Measurements from ENCODE around the gene FAM120A. TPM values are rescaled to one million over a fixed set of nuclear protein-coding genes. Genes with fewer than 3 reads are reported as not detected.
A peak's percentile ranks its signal among the peaks of the same experiment; 100 is the strongest.

Gene FAM120A
- total and polyA plus RNA-seq, 7 donors: 37.9 to 126 (median 70.1) TPM

DNA sequence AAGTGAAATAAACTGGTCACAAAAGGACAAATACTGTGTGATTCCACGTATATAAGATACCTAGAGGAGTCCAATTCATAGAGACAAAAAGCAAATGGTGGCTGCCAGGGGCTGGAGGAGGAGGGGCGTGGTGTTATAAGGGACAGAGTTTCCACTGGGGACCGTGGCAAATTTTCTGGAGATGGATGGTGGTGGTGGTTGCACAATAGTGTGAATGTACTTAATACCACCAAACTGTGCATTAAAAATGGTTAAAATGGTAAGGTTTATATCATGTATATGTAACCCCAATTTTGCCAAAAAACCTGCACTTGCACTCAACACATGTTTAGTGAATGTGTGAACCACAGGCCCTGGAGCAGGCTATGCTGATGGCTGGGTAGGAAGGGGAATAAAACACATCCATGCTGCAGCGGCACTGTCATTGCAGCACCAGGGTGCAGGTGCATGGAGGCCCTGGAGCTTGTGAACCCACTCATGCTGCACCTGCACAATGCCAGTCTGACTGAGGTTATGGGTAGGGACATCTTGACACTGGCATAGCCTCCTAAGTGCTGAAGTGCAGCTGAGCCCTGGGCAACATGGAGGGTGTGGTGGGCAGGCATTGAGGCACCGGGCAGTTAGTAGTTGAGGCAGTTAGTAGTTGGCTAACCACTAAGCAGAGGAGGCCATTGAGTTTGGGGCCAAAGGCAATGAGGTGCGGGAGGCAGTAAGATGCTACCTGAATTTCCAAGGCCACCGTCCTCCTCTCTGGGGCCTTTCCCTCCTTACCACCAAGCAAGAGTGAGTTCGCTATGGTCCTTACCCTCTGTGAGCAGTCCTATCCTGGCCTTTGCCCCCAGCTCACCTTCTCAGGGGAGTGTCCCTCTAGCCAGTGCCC, 121.4 kb downstream of the FAM120A start:
- Histone ChIP-seq H3K27ac (no peak overlapping the region), H3K4me1 (peaks cover 14% of the 10 kb centered on the region), H3K9me3 (no peaks in the 10 kb centered on the region), H3K27me3 (ENCODE audit: insufficient read depth in 3 of 3, low read length in 2 of 3) (no peaks in the 10 kb centered on the region), H3K4me3 (no peak overlapping the region), H3K36me3 (ENCODE audit: insufficient read depth in 1 of 2, low read depth in 1 of 2) (no peaks in the 10 kb centered on the region)
- ATAC-seq: no peak
- DNase-seq: no peak
- TF ChIP-seq, protein P1, sequence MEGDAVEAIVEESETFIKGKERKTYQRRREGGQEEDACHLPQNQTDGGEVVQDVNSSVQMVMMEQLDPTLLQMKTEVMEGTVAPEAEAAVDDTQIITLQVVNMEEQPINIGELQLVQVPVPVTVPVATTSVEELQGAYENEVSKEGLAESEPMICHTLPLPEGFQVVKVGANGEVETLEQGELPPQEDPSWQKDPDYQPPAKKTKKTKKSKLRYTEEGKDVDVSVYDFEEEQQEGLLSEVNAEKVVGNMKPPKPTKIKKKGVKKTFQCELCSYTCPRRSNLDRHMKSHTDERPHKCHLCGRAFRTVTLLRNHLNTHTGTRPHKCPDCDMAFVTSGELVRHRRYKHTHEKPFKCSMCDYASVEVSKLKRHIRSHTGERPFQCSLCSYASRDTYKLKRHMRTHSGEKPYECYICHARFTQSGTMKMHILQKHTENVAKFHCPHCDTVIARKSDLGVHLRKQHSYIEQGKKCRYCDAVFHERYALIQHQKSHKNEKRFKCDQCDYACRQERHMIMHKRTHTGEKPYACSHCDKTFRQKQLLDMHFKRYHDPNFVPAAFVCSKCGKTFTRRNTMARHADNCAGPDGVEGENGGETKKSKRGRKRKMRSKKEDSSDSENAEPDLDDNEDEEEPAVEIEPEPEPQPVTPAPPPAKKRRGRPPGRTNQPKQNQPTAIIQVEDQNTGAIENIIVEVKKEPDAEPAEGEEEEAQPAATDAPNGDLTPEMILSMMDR (IDR thresholded peaks at IDR 0.05): no peak
- 92 to 95% (median 93%) methylated on average over 8 of the region's 8 CpGs for WGBS, 3 donors
- intact Hi-C loops (cut with DNase I): no loop called here

DNA sequence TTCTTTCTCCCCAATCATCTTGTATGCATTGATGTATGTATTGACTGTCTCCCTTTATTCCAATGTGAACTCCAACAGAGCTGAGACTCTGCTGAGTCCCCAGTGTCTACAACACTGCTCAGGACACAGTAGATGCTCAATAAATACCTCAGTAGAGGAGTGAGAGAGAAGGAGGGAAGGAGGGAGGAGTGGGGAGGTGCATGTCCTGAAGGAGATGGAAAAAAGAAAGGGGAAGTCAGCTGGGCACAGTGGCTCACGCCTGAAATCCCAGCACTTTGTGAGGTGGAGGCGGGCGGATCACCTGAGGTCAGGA, 122.0 kb downstream of the FAM120A start:
- intact Hi-C loops (cut with DNase I): no loop called here
- no peaks in the 10 kb centered on the region for H3K27me3 ChIP-seq (ENCODE audit: insufficient read depth in 3 of 3, low read length in 2 of 3)

DNA sequence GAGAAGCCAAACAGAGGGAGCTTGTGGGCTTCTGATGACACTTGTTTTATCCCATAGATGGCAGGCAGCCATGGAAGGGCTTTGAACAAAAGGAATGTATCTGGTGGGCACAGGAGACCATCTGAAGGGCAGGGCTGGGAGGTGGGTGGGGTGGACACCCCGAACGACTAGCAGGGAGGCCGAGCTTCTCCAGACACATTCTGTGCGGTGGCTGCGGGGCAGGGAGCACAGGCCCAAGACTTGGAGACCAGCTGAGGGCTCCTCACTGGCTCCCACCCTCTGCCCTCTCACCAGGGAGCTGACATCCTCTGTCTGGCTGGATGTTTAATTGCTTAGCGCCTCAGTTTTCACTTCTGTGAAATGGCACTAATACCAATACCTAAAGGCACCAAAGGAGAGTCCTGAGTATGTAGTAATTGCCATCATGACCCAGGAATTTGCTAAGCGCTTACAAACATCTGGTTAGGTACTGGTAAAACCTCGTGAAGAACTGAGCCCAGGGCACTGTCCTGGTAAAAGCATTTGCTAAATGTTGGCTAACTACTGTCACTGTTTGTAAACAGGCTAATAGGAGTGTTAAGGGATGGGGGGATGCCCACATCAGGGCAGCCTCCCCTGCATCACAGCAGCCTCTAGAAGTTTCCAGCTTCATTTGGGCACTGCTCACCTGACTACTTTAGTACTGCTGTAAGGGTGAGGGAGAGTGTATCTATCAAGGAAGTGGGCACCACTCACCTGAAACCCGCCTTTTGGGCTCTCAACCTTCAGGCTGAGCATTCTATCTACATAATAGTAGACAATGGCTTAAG, 122.8 kb downstream of the FAM120A start:
- TF ChIP-seq, protein P1 (IDR thresholded peaks at IDR 0.05): no peak
- Histone ChIP-seq H3K9me3 (no peaks in the 10 kb centered on the region), H3K4me3 (peak overlapping the region; percentile 88), H3K27ac (no peak overlapping the region), H3K36me3 (ENCODE audit: insufficient read depth in 1 of 2, low read depth in 1 of 2) (no peaks in the 10 kb centered on the region), H3K4me1 (peaks cover 24% of the 10 kb centered on the region), H3K27me3 (ENCODE audit: insufficient read depth in 3 of 3, low read length in 2 of 3) (no peaks in the 10 kb centered on the region)
- ATAC-seq (no peak), DNase-seq (no peak)
- intact Hi-C loops (cut with DNase I): no loop called here
- WGBS, 3 donors: 82 to 84% (median 83%) methylated on average over 9 of the region's 9 CpGs

More for the DNA sequence above, 122.0 kb downstream of the FAM120A start:
- Histone ChIP-seq H3K9me3 (no peaks in the 10 kb centered on the region), H3K4me3 (no peak overlapping the region), H3K27ac (no peak overlapping the region), H3K36me3 (ENCODE audit: insufficient read depth in 1 of 2, low read depth in 1 of 2) (no peaks in the 10 kb centered on the region), H3K4me1 (peaks cover 20% of the 10 kb centered on the region)
- DNase-seq: no peak
- WGBS, 3 donors: 94 to 97% (median 97%) methylated on average over 3 of the region's 3 CpGs
- ATAC-seq: no peak
- TF ChIP-seq, protein P1 (IDR thresholded peaks at IDR 0.05): no peak

- ATAC-seq: peak; percentile 16 to 55 (median 33)
Measured at GRCh38 chr9:93574900-93575795, 123.7 kb downstream of the FAM120A start.

More at GRCh38 chr9:93574900-93575795, 123.7 kb downstream of the FAM120A start:
- Histone ChIP-seq H3K4me3 (peak overlapping the region; percentile 88), H3K27me3 (ENCODE audit: insufficient read depth in 3 of 3, low read length in 2 of 3) (no peaks in the 10 kb centered on the region), H3K36me3 (ENCODE audit: insufficient read depth in 1 of 2, low read depth in 1 of 2) (no peaks in the 10 kb centered on the region), H3K4me1 (peaks cover 32% of the 10 kb centered on the region), H3K9me3 (no peaks in the 10 kb centered on the region), H3K27ac (peak overlapping the region; percentile 86)
- TF ChIP-seq, protein P1 (IDR thresholded peaks at IDR 0.05): no peak
- intact Hi-C loops (cut with DNase I): no loop called here
- DNase-seq: no peak
- WGBS, 3 donors: 23 to 29% (median 23%) methylated on average over 22 to 30 of the region's 30 CpGs

All from psoas muscle (tissue), 8 donors.